GM18526 (cell line): ENCODE data around the gene ANK3.

Source experiments
- POLR2A ChIP-seq: IDR thresholded peaks from 3 replicates; pipeline ENCODE4 v1.6.1; 2011; ENCODE audit not compliant: insufficient read length; ENCODE audit errors: extremely low read depth

The ANK3 gene

GRCh38 chr10:60295028-60295937, 94.4 kb downstream of the ANK3 start:
- no peak for TF ChIP-seq POLR2A

DNA sequence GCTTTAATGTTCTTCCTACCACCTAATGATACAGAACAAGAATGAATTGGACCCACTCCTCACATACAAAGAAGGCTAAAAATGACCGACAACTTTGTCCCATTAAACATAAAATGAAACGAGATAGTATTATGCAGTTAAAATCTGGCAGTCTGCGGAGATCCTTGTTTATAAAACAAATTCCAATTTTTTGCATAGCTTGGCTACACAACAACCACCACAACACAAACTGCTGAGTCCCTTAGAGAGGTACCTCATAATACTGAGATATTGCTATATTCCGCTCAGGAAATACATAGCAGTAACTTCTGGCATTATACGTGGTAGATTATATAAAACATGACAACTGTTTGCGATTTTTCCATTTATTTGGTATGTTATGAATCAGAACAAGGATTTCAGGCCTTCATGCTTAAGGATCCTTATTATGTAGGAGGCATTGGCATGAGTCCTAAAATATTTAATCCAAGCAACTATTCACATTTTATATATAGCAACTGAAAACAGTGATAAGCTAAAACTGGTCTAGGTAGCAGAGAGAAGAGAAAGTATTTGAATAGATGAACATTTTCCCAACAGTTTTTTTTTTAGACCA, 96.0 kb downstream of the ANK3 start:
- TF ChIP-seq POLR2A = no peak

- TF ChIP-seq POLR2A = no peak
These were observed 96.7 kb downstream of the ANK3 start for GRCh38 chr10:60292998-60293397.

- TF ChIP-seq POLR2A = no peak
These were observed 98.2 kb downstream of the ANK3 start for GRCh38 chr10:60291344-60291930.

- TF ChIP-seq POLR2A = no peak
These were observed 99.1 kb downstream of the ANK3 start for GRCh38 chr10:60290558-60290957.

DNA sequence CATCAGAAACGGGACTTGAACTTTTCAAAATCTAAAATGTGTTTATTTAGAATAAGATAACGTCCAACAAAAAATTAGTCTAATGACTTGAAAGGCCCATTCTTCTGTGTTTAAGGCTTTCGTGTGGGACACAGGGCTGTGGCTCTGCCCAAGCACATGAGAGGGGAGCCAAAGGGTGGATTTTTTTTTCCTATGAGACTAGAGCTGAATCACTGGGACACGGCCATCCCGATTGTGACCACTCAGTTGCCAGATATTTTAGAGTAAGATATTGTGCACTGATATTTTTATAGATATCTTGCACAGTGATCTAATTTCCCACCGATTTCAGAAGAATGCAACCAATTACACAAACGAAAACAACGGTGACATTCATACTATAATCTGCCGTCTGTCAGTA, 99.9 kb downstream of the ANK3 start:
- no peak for TF ChIP-seq POLR2A

- no peak for TF ChIP-seq POLR2A
These were observed 101.4 kb downstream of the ANK3 start for GRCh38 chr10:60288256-60288655.

GRCh38 chr10:60286559-60286958, 103.1 kb downstream of the ANK3 start:
- TF ChIP-seq POLR2A = no peak

GRCh38 chr10:60283397-60283796, 106.3 kb downstream of the ANK3 start:
- TF ChIP-seq POLR2A = no peak

DNA sequence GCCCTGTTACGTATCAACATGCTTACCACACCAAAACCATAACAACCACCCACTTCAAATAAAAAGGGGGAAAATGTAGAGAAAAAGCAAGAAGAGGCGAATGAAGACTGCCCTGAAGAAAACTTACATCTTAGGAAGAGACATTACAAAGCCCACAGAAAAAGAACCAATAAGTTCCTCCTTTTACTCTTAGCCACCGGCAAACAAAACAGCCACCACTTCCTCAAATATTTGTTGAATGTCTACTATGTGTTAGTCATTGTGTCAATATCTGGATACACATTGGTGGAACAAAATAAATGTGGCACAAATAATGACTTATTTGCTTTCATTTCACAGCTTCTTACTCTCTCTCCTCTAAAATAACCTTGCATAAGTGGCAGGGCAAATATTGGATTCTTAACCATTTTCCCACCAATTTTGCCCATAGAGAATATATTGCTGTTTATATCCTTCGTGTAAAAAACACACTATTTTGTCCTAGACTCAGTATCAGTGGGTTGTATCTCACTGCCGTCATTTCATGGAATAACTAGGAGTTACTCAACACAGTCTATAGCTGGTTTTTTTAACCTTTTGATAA, 106.8 kb downstream of the ANK3 start:
- no peak for TF ChIP-seq POLR2A

DNA sequence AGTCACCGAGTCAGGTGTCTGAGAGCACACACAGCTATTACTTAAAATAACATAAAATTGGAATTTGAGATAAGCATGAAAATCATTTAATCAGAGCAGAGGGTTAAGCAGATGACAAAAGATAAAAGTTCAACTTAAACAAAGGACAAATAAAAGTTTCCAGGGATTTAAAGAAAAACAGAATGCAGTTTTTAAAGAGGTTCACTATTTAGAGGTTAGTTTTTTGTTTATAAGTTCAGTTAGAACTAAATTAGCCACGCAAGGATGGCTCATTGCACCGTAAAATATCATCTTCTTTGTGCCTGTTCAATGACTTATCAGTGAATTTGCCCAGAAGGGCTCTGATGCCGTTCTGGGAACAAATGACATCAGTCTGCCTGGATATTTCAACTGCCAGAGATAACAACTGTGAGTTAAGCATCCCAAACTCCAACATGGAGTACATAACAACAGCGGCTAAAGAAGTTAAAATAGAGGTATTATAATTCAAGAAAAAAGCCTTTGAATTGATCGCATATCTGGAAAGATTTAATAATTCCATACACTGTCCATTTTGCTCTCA, 107.8 kb downstream of the ANK3 start:
- TF ChIP-seq POLR2A = no peak

DNA sequence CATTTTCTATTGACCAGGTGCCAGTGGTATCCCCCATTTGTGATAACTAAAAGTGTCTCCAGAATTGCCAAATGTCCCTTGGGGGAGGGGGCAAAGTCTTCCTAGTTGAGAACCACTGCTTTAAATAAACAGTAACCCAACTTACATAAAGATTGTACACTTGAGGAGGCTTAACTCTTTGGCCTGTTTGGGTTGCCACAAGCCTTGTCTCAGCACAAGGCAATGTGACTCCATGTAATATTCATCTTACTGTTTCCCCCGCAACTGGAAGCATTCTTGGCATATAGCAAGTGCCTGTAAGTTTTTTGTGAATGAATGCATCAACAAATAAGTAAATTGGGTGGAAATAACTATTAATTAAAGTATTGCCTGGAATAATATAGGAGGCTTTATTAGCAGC, 108.3 kb downstream of the ANK3 start:
- TF ChIP-seq POLR2A = no peak

DNA sequence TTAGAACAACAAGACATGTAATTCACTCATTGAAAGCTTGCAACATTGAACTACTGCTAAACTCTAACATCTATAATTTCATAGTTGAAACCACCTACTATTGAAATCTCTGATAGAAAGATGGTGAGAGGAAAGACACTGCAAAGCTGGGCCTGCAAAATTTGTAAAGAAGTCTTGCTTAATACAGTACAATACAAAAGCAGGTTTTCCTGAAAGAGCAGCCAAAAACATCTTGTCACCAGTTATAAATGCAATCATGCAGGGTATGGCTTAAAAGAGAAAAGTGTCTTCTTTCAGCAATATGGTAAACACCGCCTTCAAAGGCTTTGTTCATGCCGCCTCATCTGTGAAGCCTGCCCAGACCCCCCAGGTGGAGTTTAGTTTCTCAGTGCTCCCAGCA, 109.2 kb downstream of the ANK3 start:
- no peak for TF ChIP-seq POLR2A

GRCh38 chr10:60277656-60278055, 112.0 kb downstream of the ANK3 start:
- no peak for TF ChIP-seq POLR2A

DNA sequence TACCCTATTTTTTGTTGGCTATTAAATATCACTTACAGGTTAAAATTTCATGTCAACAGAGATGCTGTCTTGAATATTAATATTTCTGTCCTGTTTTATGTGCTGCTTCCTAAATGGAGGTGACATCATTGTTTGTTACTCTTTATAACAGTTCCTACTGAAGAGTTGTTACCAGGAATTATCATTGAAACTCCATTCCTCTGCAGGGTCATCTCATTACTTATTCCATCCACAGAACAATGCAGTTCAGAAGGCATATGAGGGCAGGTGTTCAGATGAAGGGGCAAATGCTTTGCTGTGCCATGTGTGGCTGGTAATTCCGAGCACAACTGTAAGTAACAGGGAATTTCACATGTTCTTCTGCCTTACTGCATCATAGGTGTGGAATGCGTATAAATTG, 113.4 kb downstream of the ANK3 start:
- TF ChIP-seq POLR2A = no peak
